ENCODE data around the gene KCTD3.

Gene KCTD3

GRCh38 chr1:215551806-215552205 is 15.3 kb upstream of the KCTD3 start:
- in situ Hi-C loops (cut with HindIII; ENCODE audit: low pct_ligation_motif_present, low pct_unique_long_range_greater_than_20kb, low sequenced_read_pairs), result no loop called here
- DNase-seq, result no peak

- DNase-seq, result no peak
- in situ Hi-C loops (cut with HindIII; ENCODE audit: low pct_ligation_motif_present, low pct_unique_long_range_greater_than_20kb, low sequenced_read_pairs), result no loop called here
Observed at GRCh38 chr1:215554865-215555264, 12.2 kb upstream of the KCTD3 start.

- in situ Hi-C loops (cut with HindIII; ENCODE audit: low pct_ligation_motif_present, low pct_unique_long_range_greater_than_20kb, low sequenced_read_pairs), result no loop called here
- no peak for DNase-seq
Observed at GRCh38 chr1:215555531-215555930, 11.6 kb upstream of the KCTD3 start.

GRCh38 chr1:215556996-215557395 is 10.1 kb upstream of the KCTD3 start:
- in situ Hi-C loops (cut with HindIII; ENCODE audit: low pct_ligation_motif_present, low pct_unique_long_range_greater_than_20kb, low sequenced_read_pairs), result no loop called here
- no peak for DNase-seq

- in situ Hi-C loops (cut with HindIII; ENCODE audit: low pct_ligation_motif_present, low pct_unique_long_range_greater_than_20kb, low sequenced_read_pairs), result no loop called here
- no peak for DNase-seq
Observed at GRCh38 chr1:215557504-215557903, 9.6 kb upstream of the KCTD3 start.

GRCh38 chr1:215557992-215558626 is 9.0 kb upstream of the KCTD3 start:
- DNase-seq, result no peak
- in situ Hi-C loops (cut with HindIII; ENCODE audit: low pct_ligation_motif_present, low pct_unique_long_range_greater_than_20kb, low sequenced_read_pairs), result no loop called here

GRCh38 chr1:215567491-215568298 is 591 bp downstream of the KCTD3 start:
- DNase-seq, result peak; percentile 70
- in situ Hi-C loops (cut with HindIII; ENCODE audit: low pct_ligation_motif_present, low pct_unique_long_range_greater_than_20kb, low sequenced_read_pairs), result no loop called here

- peak; percentile 45 for DNase-seq
Observed at GRCh38 chr1:215568299-215568692, 1.2 kb downstream of the KCTD3 start.

GRCh38 chr1:215569986-215570824 is 3.1 kb downstream of the KCTD3 start:
- DNase-seq, result no peak
- in situ Hi-C loops (cut with HindIII; ENCODE audit: low pct_ligation_motif_present, low pct_unique_long_range_greater_than_20kb, low sequenced_read_pairs), result no loop called here

More at GRCh38 chr1:215568299-215568692, 1.2 kb downstream of the KCTD3 start:
- in situ Hi-C loops (cut with HindIII; ENCODE audit: low pct_ligation_motif_present, low pct_unique_long_range_greater_than_20kb, low sequenced_read_pairs), result no loop called here

- in situ Hi-C loops (cut with HindIII; ENCODE audit: low pct_ligation_motif_present, low pct_unique_long_range_greater_than_20kb, low sequenced_read_pairs), result no loop called here
- no peak for DNase-seq
Observed at GRCh38 chr1:215581896-215582295, 14.8 kb downstream of the KCTD3 start.

GRCh38 chr1:215583185-215583749 is 16.2 kb downstream of the KCTD3 start:
- DNase-seq, result no peak
- in situ Hi-C loops (cut with HindIII; ENCODE audit: low pct_ligation_motif_present, low pct_unique_long_range_greater_than_20kb, low sequenced_read_pairs), result no loop called here

- no peak for DNase-seq
- in situ Hi-C loops (cut with HindIII; ENCODE audit: low pct_ligation_motif_present, low pct_unique_long_range_greater_than_20kb, low sequenced_read_pairs), result no loop called here
Observed at GRCh38 chr1:215584389-215584788, 17.3 kb downstream of the KCTD3 start.

- DNase-seq, result no peak
- in situ Hi-C loops (cut with HindIII; ENCODE audit: low pct_ligation_motif_present, low pct_unique_long_range_greater_than_20kb, low sequenced_read_pairs), result no loop called here
Observed at GRCh38 chr1:215589650-215590435, 22.7 kb downstream of the KCTD3 start.

GRCh38 chr1:215590779-215591491 is 23.8 kb downstream of the KCTD3 start:
- in situ Hi-C loops (cut with HindIII; ENCODE audit: low pct_ligation_motif_present, low pct_unique_long_range_greater_than_20kb, low sequenced_read_pairs), result no loop called here
- no peak for DNase-seq

GRCh38 chr1:215594640-215595039 is 27.5 kb downstream of the KCTD3 start:
- no peak for DNase-seq
- in situ Hi-C loops (cut with HindIII; ENCODE audit: low pct_ligation_motif_present, low pct_unique_long_range_greater_than_20kb, low sequenced_read_pairs), result no loop called here

GRCh38 chr1:215595231-215595630 is 28.1 kb downstream of the KCTD3 start:
- in situ Hi-C loops (cut with HindIII; ENCODE audit: low pct_ligation_motif_present, low pct_unique_long_range_greater_than_20kb, low sequenced_read_pairs), result no loop called here
- DNase-seq, result peak; percentile 57

GRCh38 chr1:215597961-215598360 is 30.9 kb downstream of the KCTD3 start:
- no peak for DNase-seq
- in situ Hi-C loops (cut with HindIII; ENCODE audit: low pct_ligation_motif_present, low pct_unique_long_range_greater_than_20kb, low sequenced_read_pairs), result no loop called here
